ENCODE results near the gene GNL3.

- TF ChIP-seq CTCF (IDR thresholded peaks at IDR 0.05; ENCODE audit: low read depth, low read length), result no peak
- no peak for TF ChIP-seq EZH2phosphoT487 (IDR thresholded peaks at IDR 0.05; ENCODE audit: low read depth)
Observed at GRCh38 chr3:52671676-52672075, 14.2 kb upstream of the GNL3 start.
